HFFc6 (cell line): Measurements from ENCODE around the gene DNM2. TPM values are rescaled to one million over a fixed set of nuclear protein-coding genes. Genes with fewer than 3 reads are reported as not detected.
"Not testable (repeated sequence)": the region's sequence is repeated elsewhere in the genome, so short reads cannot be mapped to it uniquely, and the experiment has no call there.

Source experiments
- DNase-seq: peaks from one replicate; pipeline ENCODE4 v3.0.0-alpha.2; 2018
- H3K27ac Mint-ChIP-seq: 2 replicates; pipeline ENCODE4 v1.8.0; 2020; ENCODE audit warnings: mild to moderate bottlenecking, mixed read lengths
- H3K27me3 Mint-ChIP-seq: 2 replicates; pipeline ENCODE4 v1.8.0; 2021; ENCODE audit warnings: mild to moderate bottlenecking, moderate library complexity, mixed read lengths; ENCODE audit not compliant: insufficient read depth
- H3K36me3 Mint-ChIP-seq: 2 replicates; pipeline ENCODE4 v1.8.0; 2021; ENCODE audit warnings: low read depth, mixed read lengths
- H3K4me1 Mint-ChIP-seq: 2 replicates; pipeline ENCODE4 v1.8.0; 2020; ENCODE audit warnings: low read depth, mixed read lengths
- H3K4me3 Mint-ChIP-seq: 2 replicates; pipeline ENCODE4 v1.8.0; 2020; ENCODE audit warnings: mild to moderate bottlenecking, moderate library complexity, mixed read lengths
- H3K9me3 Mint-ChIP-seq: 2 replicates; pipeline ENCODE4 v1.8.0; 2020; ENCODE audit warnings: mild to moderate bottlenecking, mixed read lengths
- total RNA-seq, 6 experiments: library from RNA; stranded (reverse); fragmentation: NEBNext Ultra II Directional; extraction: Animal tissue kit (Norgen Biotek cat#: 25700); gene quantifications; 2 replicates in 1 of 6; 3 replicates in 5 of 6; pipeline ENCODE4 v1.2.3, GENCODE V29; 2021
- TF ChIP-seq, protein P1 (sequence below): fragments of 200-600 bp; sonication (generic); IDR thresholded peaks from 2 replicates; pipeline ENCODE4 v1.5.0; 2021; ENCODE audit warnings: antibody characterized with exemption, mild to moderate bottlenecking

DNM2 gene
- total RNA-seq, 6 experiments from 2014 or later, result 91.5 to 122 (median 99.5) TPM

DNA sequence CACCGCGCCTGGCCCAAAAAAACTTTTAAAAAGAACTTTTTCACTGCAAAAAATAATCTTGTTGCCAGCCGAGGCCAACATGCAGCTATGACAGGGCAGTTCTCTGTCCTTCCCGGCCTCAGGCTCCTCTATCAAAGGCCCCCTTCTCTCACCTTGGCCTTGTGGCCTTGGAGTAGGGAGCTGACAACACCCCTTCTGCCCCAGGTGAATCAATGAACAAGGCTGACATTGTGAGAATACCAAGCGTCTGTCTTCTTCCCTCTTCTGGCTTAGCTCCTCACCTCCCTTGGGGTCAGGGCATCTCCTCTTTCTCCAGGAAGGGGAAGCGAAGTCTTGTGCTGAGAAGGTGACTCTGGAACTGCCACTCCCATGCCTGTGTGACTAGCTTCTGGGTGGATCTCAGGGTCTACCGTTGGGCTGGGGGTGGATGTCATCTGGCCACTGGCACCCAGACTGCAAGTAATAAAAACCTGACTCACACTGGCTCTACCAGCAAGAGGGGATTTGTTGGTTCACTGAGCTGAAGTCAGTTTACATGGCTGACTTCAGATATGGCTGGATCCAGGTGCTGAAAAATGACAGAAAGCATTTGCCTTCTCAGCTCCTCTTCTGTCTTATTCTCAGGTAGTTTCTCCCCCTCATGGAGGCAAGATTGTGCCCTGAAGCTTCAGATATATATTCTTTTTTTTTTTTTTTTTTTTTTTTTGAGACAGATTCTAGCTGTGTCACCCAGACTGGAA, 136.6 kb downstream of the DNM2 start:
- Mint-ChIP-seq H3K9me3 (no peaks in the 10 kb centered on the region), H3K27ac (no peak overlapping the region)
- DNase-seq, result no peak

DNA sequence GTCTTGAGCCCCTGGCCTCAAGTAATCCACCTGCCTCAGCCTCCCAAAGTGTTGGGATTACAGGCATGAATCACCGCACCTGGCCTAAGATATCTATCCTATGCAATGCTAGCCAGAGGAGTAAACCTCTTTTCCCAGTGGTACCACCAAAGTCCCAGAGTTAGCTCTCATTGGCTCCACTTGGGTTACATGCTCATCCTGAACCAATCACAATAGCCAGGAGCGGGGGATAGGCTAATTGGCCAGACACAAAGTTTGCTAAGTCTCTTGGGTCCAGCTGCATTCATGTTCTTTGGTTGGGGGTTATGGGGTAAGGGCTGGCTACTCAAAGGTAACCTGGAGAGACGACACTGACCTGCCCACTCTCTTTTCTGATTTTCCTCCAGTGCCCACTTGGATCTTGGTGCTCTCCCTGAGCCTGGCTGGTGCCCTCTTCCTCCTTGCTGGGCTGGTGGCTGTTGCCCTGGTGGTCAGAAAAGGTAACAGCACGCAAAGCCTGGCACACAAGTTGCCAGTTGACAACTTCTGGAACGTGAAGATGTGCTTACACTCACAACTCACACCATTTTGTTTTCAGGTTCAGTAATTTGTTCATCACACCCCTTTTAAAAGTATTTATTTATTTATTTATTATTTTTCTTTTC, 138.1 kb downstream of the DNM2 start:
- Mint-ChIP-seq H3K4me1 (peaks cover 9% of the 10 kb centered on the region; the same call in 1 of the 2 replicates), H3K9me3 (no peaks in the 10 kb centered on the region), H3K36me3 (no peaks in the 10 kb centered on the region), H3K27me3 (no peaks in the 10 kb centered on the region; the same call in 1 of the 2 replicates), H3K4me3 (no peak overlapping the region), H3K27ac (no peak overlapping the region)
- TF ChIP-seq, protein P1, sequence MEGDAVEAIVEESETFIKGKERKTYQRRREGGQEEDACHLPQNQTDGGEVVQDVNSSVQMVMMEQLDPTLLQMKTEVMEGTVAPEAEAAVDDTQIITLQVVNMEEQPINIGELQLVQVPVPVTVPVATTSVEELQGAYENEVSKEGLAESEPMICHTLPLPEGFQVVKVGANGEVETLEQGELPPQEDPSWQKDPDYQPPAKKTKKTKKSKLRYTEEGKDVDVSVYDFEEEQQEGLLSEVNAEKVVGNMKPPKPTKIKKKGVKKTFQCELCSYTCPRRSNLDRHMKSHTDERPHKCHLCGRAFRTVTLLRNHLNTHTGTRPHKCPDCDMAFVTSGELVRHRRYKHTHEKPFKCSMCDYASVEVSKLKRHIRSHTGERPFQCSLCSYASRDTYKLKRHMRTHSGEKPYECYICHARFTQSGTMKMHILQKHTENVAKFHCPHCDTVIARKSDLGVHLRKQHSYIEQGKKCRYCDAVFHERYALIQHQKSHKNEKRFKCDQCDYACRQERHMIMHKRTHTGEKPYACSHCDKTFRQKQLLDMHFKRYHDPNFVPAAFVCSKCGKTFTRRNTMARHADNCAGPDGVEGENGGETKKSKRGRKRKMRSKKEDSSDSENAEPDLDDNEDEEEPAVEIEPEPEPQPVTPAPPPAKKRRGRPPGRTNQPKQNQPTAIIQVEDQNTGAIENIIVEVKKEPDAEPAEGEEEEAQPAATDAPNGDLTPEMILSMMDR, result peak; percentile 75
- DNase-seq, result no peak

More for the DNA sequence above, 136.6 kb downstream of the DNM2 start:
- Mint-ChIP-seq H3K36me3 (no peaks in the 10 kb centered on the region), H3K27me3 (no peaks in the 10 kb centered on the region; the same call in 1 of the 2 replicates), H3K4me3 (no peak overlapping the region), H3K4me1 (peaks cover 9% of the 10 kb centered on the region; the same call in 1 of the 2 replicates)
- TF ChIP-seq, protein P1, result no peak

DNA sequence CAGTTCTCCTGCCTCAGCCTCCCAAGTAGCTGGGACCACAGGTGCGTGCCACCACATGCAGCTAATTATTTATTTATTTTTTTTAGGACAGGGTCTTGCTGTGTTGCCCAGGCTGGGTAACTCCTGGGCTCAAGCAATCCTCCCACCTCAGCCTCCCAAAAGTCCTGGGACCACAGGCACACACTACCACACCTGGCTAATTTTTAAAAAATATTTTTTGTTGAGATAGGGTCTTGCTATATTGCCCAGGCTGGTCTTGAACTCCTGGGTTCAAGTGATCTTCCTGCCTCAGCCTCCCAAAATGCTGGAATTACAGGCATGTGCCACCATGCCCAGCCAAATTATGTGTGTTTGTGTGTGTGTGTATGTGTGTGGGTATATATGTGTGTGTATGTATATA, 139.0 kb downstream of the DNM2 start:
- not testable (repeated sequence) for H3K4me1 Mint-ChIP-seq, H3K4me3 Mint-ChIP-seq, H3K27ac Mint-ChIP-seq, H3K9me3 Mint-ChIP-seq, DNase-seq, H3K27me3 Mint-ChIP-seq, H3K36me3 Mint-ChIP-seq

DNA sequence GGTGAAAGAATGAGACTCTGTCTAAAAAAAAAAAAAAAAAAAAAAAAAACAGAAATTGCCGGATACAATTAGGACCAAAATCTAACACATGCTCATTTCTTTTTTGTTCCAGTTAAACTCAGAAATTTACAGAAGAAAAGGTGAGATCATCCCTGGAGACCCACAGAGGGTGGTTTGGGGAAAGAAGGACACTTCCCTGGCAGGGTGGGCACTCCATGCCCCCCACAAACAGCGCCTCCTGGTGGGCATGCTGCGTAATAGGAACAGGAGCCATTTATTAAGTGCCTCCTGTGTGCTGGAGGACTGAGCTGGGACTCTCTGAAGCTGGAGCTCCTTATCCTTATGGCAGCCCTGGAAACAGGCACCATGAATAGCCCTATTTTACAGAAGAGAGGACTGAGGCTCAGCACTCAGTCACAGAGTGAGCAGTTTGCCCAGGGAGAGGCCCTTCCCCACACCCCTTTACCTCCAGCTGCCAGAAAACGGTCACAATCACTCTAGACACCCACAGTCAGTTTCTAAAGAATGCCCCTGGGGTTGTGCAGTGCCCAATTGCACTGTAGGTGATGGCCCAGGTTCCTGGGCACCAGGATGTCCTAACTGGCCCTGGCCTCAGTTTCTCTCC, 140.4 kb downstream of the DNM2 start:
- no peaks in the 10 kb centered on the region; the same call in 1 of the 2 replicates for H3K27me3 Mint-ChIP-seq
- peaks cover 13% of the 10 kb centered on the region for H3K4me1 Mint-ChIP-seq
- no peaks in the 10 kb centered on the region for H3K36me3 Mint-ChIP-seq
- no peak overlapping the region for H3K4me3 Mint-ChIP-seq
- no peak for DNase-seq
- no peaks in the 10 kb centered on the region for H3K9me3 Mint-ChIP-seq
- TF ChIP-seq, protein P1, result peak; percentile 93
- peak overlapping the region; percentile 12; the same call in 1 of the 2 replicates for H3K27ac Mint-ChIP-seq

DNA sequence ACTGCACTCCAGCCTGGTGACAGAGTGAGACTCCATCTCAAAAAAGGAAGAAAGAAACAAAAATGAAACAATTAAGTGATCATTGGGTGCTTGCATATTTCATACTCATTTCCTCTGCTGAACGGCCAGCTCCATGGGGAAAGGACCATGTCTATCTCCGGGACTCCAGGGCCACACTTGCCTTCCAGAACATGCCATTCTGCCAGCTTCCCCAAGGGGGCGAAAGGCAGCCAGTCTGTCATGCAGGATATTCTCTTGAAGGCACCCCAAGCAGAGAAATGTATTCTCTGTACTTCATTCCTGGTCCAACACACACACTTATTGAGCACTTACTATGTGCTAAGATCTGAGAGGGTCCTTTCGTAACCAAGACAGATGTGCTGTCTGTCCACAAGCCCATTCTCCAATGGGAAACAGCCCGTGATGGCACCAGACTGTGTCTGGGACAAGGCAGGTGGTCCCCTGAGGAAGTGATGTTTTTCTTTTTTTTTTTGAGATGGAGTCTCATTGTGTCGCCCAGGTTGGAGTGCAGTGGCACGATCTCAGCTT, 143.3 kb downstream of the DNM2 start:
- H3K27me3 Mint-ChIP-seq, result no peaks in the 10 kb centered on the region
- no peak overlapping the region for H3K27ac Mint-ChIP-seq
- H3K4me3 Mint-ChIP-seq, result no peak overlapping the region
- no peaks in the 10 kb centered on the region for H3K36me3 Mint-ChIP-seq
- peaks cover 28% of the 10 kb centered on the region for H3K4me1 Mint-ChIP-seq
- H3K9me3 Mint-ChIP-seq, result no peaks in the 10 kb centered on the region
- no peak for DNase-seq
- TF ChIP-seq, protein P1, result peak; percentile 72
